Esophagus (tissue), 2 donors: Measurements from ENCODE around the gene CST11. TPM values are rescaled to one million over a fixed set of nuclear protein-coding genes. Genes with fewer than 3 reads are reported as not detected.

Experiments used
- H3K27ac ChIP-seq, 2 donors: one replicate each; pipeline ENCODE4 v1.5.1; 2013; ENCODE audit warnings: low read depth in 2 of 2, mild to moderate bottlenecking in 2 of 2, inconsistent platforms in 1 of 2, low read length in 1 of 2, moderate library complexity in 1 of 2
- H3K27me3 ChIP-seq, 2 donors: one replicate each; pipeline ENCODE4 v1.6.1; 2013; ENCODE audit warnings: low read length in 2 of 2, control low read depth in 1 of 2, mild to moderate bottlenecking in 1 of 2; ENCODE audit not compliant: insufficient read depth in 2 of 2, control insufficient read depth in 1 of 2
- H3K36me3 ChIP-seq, 2 donors: one replicate each; pipeline ENCODE4 v1.6.1; 2013; ENCODE audit warnings: low read length in 1 of 2; ENCODE audit not compliant: control insufficient read depth in 2 of 2, insufficient read depth in 2 of 2
- H3K4me1 ChIP-seq, 2 donors: one replicate each; pipeline ENCODE4 v1.6.1; 2013; ENCODE audit warnings: low read length in 1 of 2; ENCODE audit not compliant: control insufficient read depth in 2 of 2, insufficient read depth in 2 of 2
- H3K4me3 ChIP-seq, 2 donors: one replicate each; pipeline ENCODE4 v1.5.1; 2013; ENCODE audit warnings: low read length in 2 of 2, mild to moderate bottlenecking in 2 of 2, low read depth in 1 of 2, moderate library complexity in 1 of 2
- H3K9me3 ChIP-seq, 2 donors: one replicate each; pipeline ENCODE4 v1.6.1; 2013; ENCODE audit warnings: mild to moderate bottlenecking in 2 of 2, low read depth in 1 of 2, low read length in 1 of 2, moderate library complexity in 1 of 2; ENCODE audit not compliant: control insufficient read depth in 2 of 2, insufficient read depth in 1 of 2
- WGBS, 2 donors: extraction: QIAGEN DNeasy Blood & Tissue Kit; methylation state at CpG; one replicate each; pipeline ENCODE4 v1.1.7; 2013; 5-methylcytosine and 5-hydroxymethylcytosine counted together
- polyA plus RNA-seq, 2 donors: library from polyadenylated mRNA; stranded (reverse); fragments of 200-250 nt; gene quantifications; one replicate each; pipeline ENCODE4 v1.2.3, GENCODE V29; 2013
- donor health status: healthy with polysubstance abuse.
- donor health status: Bipolar disorder and iron deficiency.

The CST11 gene
- polyA plus RNA-seq, 2 donors, result 0.12 to 0.26 TPM

GRCh38 chr20:23435626-23436539, 16.8 kb downstream of the CST11 start:
- Histone ChIP-seq H3K4me1 (no peaks in the 10 kb centered on the region), H3K36me3 (no peaks in the 10 kb centered on the region), H3K27me3 (no peaks in the 10 kb centered on the region), H3K27ac (no peak overlapping the region), H3K4me3 (no peak overlapping the region), H3K9me3 (peaks cover 0 to 6% of the 10 kb centered on the region in 2 donors)
- 56% methylated on average over 11 of the region's 11 CpGs for WGBS, 2 donors

GRCh38 chr20:23434521-23435313, 18.0 kb downstream of the CST11 start:
- WGBS, 2 donors, result 89 to 90% methylated on average over 7 of the region's 7 CpGs

GRCh38 chr20:23433628-23434027, 19.0 kb downstream of the CST11 start:
- Histone ChIP-seq H3K27me3 (no peaks in the 10 kb centered on the region), H3K36me3 (no peaks in the 10 kb centered on the region), H3K9me3 (peaks cover 0 to 6% of the 10 kb centered on the region in 2 donors), H3K4me1 (no peaks in the 10 kb centered on the region), H3K27ac (no peak overlapping the region), H3K4me3 (no peak overlapping the region)
- WGBS, 2 donors, result 79 to 83% methylated on average over 3 of the region's 3 CpGs

More at GRCh38 chr20:23434521-23435313, 18.0 kb downstream of the CST11 start:
- Histone ChIP-seq H3K9me3 (peaks cover 0 to 6% of the 10 kb centered on the region in 2 donors), H3K36me3 (no peaks in the 10 kb centered on the region), H3K27ac (no peak overlapping the region), H3K27me3 (no peaks in the 10 kb centered on the region), H3K4me1 (no peaks in the 10 kb centered on the region), H3K4me3 (no peak overlapping the region)

GRCh38 chr20:23425129-23425528, 27.5 kb downstream of the CST11 start:
- H3K9me3 ChIP-seq, result no peaks in the 10 kb centered on the region
- no peaks in the 10 kb centered on the region for H3K36me3 ChIP-seq
- H3K27me3 ChIP-seq, result no peaks in the 10 kb centered on the region
- H3K4me1 ChIP-seq, result no peaks in the 10 kb centered on the region
- H3K27ac ChIP-seq, result no peak overlapping the region
- no peak overlapping the region for H3K4me3 ChIP-seq
- 81 to 90% methylated on average over 9 of the region's 9 CpGs for WGBS, 2 donors

GRCh38 chr20:23420943-23421931, 31.4 kb downstream of the CST11 start, which contains the start of gene NAPB:
TSS of gene NAPB (minus strand) at chr20:23421488. CDS start at chr20:23421402, 86 bp downstream.
- Histone ChIP-seq H3K4me1 (no peaks in the 10 kb centered on the region), H3K36me3 (no peaks in the 10 kb centered on the region), H3K9me3 (no peaks in the 10 kb centered on the region), H3K27me3 (no peaks in the 10 kb centered on the region), H3K27ac (peak within 1 kb of the TSS; percentile 88 to 92), H3K4me3 (peak within 1 kb of the TSS; percentile 75 to 98)
- WGBS, 2 donors, result 0% methylated on average over 59 to 64 of the region's 64 CpGs

GRCh38 chr20:23419995-23420901, 32.4 kb downstream of the CST11 start:
- H3K4me1 ChIP-seq, result no peaks in the 10 kb centered on the region
- peak overlapping the region; percentile 88 to 92 for H3K27ac ChIP-seq

GRCh38 chr20:23419657-23419994, 33.0 kb downstream of the CST11 start:
- 26 to 32% methylated on average over 5 of the region's 5 CpGs for WGBS, 2 donors
- H3K9me3 ChIP-seq, result no peaks in the 10 kb centered on the region
- peak overlapping the region in 1 of 2 donors; percentile 92 for H3K27ac ChIP-seq
- no peaks in the 10 kb centered on the region for H3K27me3 ChIP-seq
- no peaks in the 10 kb centered on the region for H3K4me1 ChIP-seq
- H3K4me3 ChIP-seq, result peak overlapping the region in 1 of 2 donors; percentile 75
- no peaks in the 10 kb centered on the region for H3K36me3 ChIP-seq

More at GRCh38 chr20:23419995-23420901, 32.4 kb downstream of the CST11 start:
- no peaks in the 10 kb centered on the region for H3K9me3 ChIP-seq
- H3K36me3 ChIP-seq, result no peaks in the 10 kb centered on the region
- peak overlapping the region; percentile 75 to 98 for H3K4me3 ChIP-seq
- WGBS, 2 donors, result 0 to 1% methylated on average over 55 to 58 of the region's 58 CpGs
- no peaks in the 10 kb centered on the region for H3K27me3 ChIP-seq

GRCh38 chr20:23417861-23418260, 34.8 kb downstream of the CST11 start:
- no peak overlapping the region for H3K27ac ChIP-seq
- H3K36me3 ChIP-seq, result no peaks in the 10 kb centered on the region
- H3K4me1 ChIP-seq, result no peaks in the 10 kb centered on the region
- no peaks in the 10 kb centered on the region for H3K9me3 ChIP-seq
- H3K4me3 ChIP-seq, result no peak overlapping the region
- no peaks in the 10 kb centered on the region for H3K27me3 ChIP-seq
